Naive thymus-derived CD8-positive, alpha-beta T cell (primary cell): ENCODE data around the gene PHGDH. TPM values are rescaled to one million over a fixed set of nuclear protein-coding genes. Genes with fewer than 3 reads are reported as not detected.

Experiments used
- ATAC-seq, 2 donors: fragments of 150-1000 bp; cut with Tn5 transposase in 1 of 2; sonication (Bioruptor Pico), chemical (Tn5 transposase) in 1 of 2; 1 replicate in 1 of 2; 2 replicates in 1 of 2; pipeline ENCODE4 v1.10.0; 2021; ENCODE audit warnings: mild to moderate bottlenecking in 2 of 2, moderate library complexity in 2 of 2
- POLR2A ChIA-PET: fragments of 350-600 bp; sonication (Branson Sonifier 250); formaldehyde crosslinking; loops from one replicate; lab custom pipeline; 2021; ENCODE audit warnings: antibody characterized with exemption; lab: Charles Lee
- DNase-seq, 10 donors: peaks; one replicate each; pipeline versions ENCODE4 v3.0.0 to v3.0.0-alpha.2; 2020 to 2022
- H3K27ac Mint-ChIP-seq, 10 donors: one replicate each; pipeline ENCODE4 v1.8.0; 2020 to 2022; ENCODE audit warnings: mild to moderate bottlenecking in 10 of 10, mixed read lengths in 10 of 10, moderate library complexity in 4 of 10, inconsistent platforms in 1 of 10
- H3K27me3 Mint-ChIP-seq, 5 donors: one replicate each; pipeline ENCODE4 v1.8.0; 2021 to 2022; ENCODE audit warnings: mixed read lengths in 5 of 5
- H3K36me3 Mint-ChIP-seq, 3 donors: one replicate each; pipeline ENCODE4 v1.8.0; 2020 to 2022; ENCODE audit warnings: mixed read lengths in 3 of 3, mild to moderate bottlenecking in 2 of 3, inconsistent platforms in 1 of 3
- H3K4me1 Mint-ChIP-seq, 4 donors: one replicate each; pipeline ENCODE4 v1.8.0; 2021 to 2022; ENCODE audit warnings: mixed read lengths in 4 of 4
- H3K4me3 Mint-ChIP-seq, 10 donors: one replicate each; pipeline ENCODE4 v1.8.0; 2020 to 2022; ENCODE audit warnings: mild to moderate bottlenecking in 10 of 10, mixed read lengths in 10 of 10, moderate library complexity in 6 of 10, inconsistent platforms in 1 of 10
- H3K9me3 Mint-ChIP-seq, 9 donors: one replicate each; pipeline ENCODE4 v1.8.0; 2020 to 2022; ENCODE audit warnings: mixed read lengths in 9 of 9, mild to moderate bottlenecking in 3 of 9, inconsistent platforms in 1 of 9, moderate library complexity in 1 of 9
- polyA plus RNA-seq, 3 donors: library from polyadenylated mRNA; unstranded; fragments of 300-500 nt; fragmentation: Illumina TruSeq; gene quantifications; one replicate each; pipeline ENCODE4 v1.2.3, GENCODE V29; 2021
- total RNA-seq, 8 experiments: library from RNA in 2 of 8; stranded (reverse) in 2 of 8; gene quantifications; one replicate each; pipeline ENCODE4 v1.2.3 and lab custom pipeline; 2021 to 2026

The PHGDH gene
- total and polyA plus RNA-seq, 5 experiments from 2014 or later, result 18.5 to 64.9 (median 55.9) TPM

DNA sequence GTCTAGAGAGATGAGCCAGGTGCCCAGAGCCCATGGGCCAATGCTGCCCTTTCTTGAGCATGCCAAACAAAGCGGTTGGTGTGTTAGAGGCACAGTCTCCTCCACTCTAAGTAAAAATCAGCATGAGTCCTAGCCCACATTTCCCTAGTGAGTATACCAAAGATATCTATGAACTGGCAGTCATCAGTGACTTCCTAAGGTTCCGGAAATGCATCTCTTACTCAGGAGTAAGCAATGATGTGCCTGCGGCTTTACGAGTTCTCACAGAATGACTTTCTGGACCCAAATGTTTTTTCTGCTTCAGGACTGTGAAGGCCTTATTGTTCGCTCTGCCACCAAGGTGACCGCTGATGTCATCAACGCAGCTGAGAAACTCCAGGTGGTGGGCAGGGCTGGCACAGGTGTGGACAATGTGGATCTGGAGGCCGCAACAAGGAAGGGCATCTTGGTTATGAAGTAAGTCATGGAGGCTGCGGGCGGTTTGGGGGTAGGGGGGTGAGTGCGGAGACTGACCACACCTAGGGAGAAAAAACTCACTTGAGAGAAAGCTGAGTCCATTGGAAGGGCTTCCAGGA, 9.2 kb downstream of the PHGDH start:
- ATAC-seq (no peak), DNase-seq (no peak)
- POLR2A ChIA-PET, result no interaction called here
- Mint-ChIP-seq H3K4me3 (no peak overlapping the region), H3K27ac (peak overlapping the region in 1 of 10 donors; percentile 20), H3K27me3 (no peaks in the 10 kb centered on the region), H3K4me1 (peaks cover 4 to 23% (median 16%) of the 10 kb centered on the region in 4 donors), H3K9me3 (no peaks in the 10 kb centered on the region), H3K36me3 (peaks cover 0 to 55% (median 20%) of the 10 kb centered on the region in 3 donors)

DNA sequence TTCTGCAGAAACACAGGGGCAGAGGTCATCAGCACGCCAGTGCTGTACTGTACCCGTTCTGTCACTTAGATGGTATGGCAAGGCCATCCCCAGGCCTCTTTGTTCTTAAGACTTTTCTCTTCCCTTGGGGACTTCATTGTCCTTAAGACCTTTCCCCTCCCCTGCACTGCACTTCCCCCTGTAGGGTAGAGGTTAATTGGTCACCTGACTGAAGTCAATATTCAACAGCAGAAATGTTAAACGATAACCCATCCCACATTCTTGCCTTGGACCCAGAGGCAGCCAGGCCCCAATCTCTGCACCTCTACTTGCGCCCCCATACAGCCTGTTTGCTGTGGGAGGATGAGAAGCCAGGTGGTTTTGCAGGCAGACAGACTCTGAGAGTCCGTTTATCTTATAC, 10.2 kb downstream of the PHGDH start:
- Mint-ChIP-seq H3K9me3 (no peaks in the 10 kb centered on the region), H3K4me3 (no peak overlapping the region), H3K27me3 (no peaks in the 10 kb centered on the region), H3K36me3 (peaks cover 0 to 63% (median 26%) of the 10 kb centered on the region in 3 donors), H3K27ac (peak overlapping the region in 1 of 10 donors; percentile 1), H3K4me1 (peaks cover 0 to 16% (median 11%) of the 10 kb centered on the region in 4 donors)
- POLR2A ChIA-PET, result no interaction called here
- ATAC-seq, result no peak
- no peak for DNase-seq

DNA sequence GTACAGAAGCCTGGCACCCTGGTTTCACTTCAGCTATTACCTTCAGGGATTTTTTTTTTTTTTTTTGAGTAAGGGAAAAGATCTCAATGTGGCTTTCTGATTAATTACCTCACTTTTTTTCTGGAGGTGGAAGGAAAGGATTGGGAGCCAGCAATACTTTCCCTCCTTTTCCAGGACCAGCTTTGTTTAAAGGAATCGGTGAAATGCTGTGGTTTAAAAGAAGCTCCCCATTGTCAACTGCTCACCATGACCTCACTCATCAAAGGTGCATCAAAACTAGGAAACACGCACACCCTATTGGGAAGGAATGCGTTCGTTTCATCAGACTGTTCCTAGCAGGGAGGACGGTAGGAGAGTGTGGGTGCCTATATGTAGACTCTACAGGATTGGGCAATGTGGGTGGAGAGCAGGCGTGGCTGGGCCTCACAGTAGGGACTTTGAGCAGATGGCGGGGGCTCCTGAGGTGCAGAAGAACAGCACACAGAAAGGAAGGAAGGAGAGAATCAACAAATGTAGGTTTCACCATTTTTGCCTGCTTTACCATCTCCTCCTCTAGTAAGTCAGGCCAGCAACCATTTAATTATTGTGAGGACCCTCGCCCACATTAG, 13.0 kb downstream of the PHGDH start:
- peaks cover 0 to 10% (median 2%) of the 10 kb centered on the region in 4 donors for H3K4me1 Mint-ChIP-seq
- peak overlapping the region in 2 of 10 donors; percentile 54 to 80 for H3K27ac Mint-ChIP-seq

DNA sequence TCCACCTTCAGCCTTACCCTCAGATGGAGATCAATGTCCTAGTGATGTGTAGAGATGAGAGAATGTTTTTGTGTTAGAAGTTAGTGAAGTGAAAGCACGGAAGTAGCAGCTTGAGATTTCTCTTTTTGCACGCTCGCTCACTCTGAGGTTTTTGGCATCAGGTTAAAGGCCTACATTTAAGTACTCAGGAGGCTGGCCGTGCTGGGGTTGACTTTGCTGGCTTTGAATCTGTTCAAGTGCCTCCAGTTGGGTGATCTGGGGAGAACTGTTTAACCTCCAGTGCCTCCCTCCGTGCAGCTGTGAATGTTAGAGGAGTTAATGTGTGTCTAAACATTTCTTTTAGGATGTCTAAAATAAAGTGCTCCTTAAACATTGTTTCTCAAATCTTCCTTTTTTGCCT, 13.9 kb downstream of the PHGDH start:
- Mint-ChIP-seq H3K9me3 (no peaks in the 10 kb centered on the region), H3K4me1 (peaks cover 0 to 9% (median 2%) of the 10 kb centered on the region in 4 donors), H3K36me3 (peaks cover 5 to 90% (median 37%) of the 10 kb centered on the region in 3 donors), H3K27me3 (no peaks in the 10 kb centered on the region), H3K4me3 (peak overlapping the region in 1 of 10 donors; percentile 29), H3K27ac (peak overlapping the region in 9 of 10 donors; percentile 23 to 81 (median 55))
- ATAC-seq (no peak), DNase-seq (no peak)
- POLR2A ChIA-PET, result no interaction called here

More for the DNA sequence above, 13.0 kb downstream of the PHGDH start:
- Mint-ChIP-seq H3K4me3 (no peak overlapping the region), H3K9me3 (no peaks in the 10 kb centered on the region), H3K36me3 (peaks cover 5 to 89% (median 31%) of the 10 kb centered on the region in 3 donors), H3K27me3 (no peaks in the 10 kb centered on the region)
- POLR2A ChIA-PET, result no interaction called here
- no peak for ATAC-seq
- DNase-seq, result no peak

DNA sequence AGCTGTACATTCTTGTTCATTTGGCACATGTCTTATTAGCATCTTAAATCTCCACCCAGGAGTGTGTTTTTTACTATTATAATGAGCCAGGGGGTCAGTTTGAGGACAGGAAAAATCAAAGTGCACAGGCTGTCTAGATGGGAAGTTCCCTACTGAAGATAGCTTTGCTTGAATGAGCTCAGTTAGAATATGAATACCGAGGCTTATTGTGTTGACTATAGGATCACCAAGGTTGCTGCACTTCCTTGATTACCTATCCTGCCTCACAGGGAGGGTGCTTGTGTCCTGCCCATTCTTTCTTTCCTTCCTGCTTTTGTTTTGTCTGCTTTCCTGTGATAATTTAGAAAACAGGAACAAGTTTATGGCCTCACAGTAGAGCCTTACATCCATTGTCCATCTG, 16.3 kb downstream of the PHGDH start:
- H3K27me3 Mint-ChIP-seq, result no peaks in the 10 kb centered on the region
- POLR2A ChIA-PET, result no interaction called here

DNA sequence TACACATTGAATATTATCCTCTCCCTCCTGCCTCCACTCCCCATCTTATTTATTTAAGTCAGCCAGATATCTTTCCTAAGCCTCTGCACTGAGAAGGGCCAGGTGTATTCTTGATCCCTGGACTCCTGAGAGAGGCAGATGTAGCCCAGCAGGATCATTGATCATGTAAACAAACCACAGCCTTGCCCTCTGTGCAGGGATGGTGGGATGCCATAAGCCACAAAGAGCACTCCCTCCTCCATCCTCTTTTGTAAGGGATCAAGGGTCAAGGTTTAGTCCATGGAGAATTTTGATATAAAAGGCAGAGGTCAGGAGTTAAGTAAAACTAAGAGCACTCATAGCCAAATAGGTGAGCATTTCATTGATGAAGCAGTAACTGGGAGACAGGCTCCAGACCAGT, 17.3 kb downstream of the PHGDH start:
- H3K4me3 Mint-ChIP-seq, result no peak overlapping the region
- DNase-seq (no peak), ATAC-seq (no peak)
- H3K36me3 Mint-ChIP-seq, result peaks cover 5 to 75% (median 20%) of the 10 kb centered on the region in 3 donors
- no peaks in the 10 kb centered on the region for H3K27me3 Mint-ChIP-seq
- POLR2A ChIA-PET, result no interaction called here
- no peaks in the 10 kb centered on the region for H3K9me3 Mint-ChIP-seq
- peaks cover 0 to 8% (median under 1%) of the 10 kb centered on the region in 4 donors for H3K4me1 Mint-ChIP-seq
- H3K27ac Mint-ChIP-seq, result no peak overlapping the region

More for the DNA sequence above, 16.3 kb downstream of the PHGDH start:
- peaks cover 5 to 82% (median 26%) of the 10 kb centered on the region in 3 donors for H3K36me3 Mint-ChIP-seq
- no peak overlapping the region for H3K4me3 Mint-ChIP-seq
- DNase-seq (no peak), ATAC-seq (no peak)
- no peaks in the 10 kb centered on the region for H3K9me3 Mint-ChIP-seq
- peaks cover 0 to 8% (median under 1%) of the 10 kb centered on the region in 4 donors for H3K4me1 Mint-ChIP-seq
- H3K27ac Mint-ChIP-seq, result peak overlapping the region in 2 of 10 donors; percentile 0 to 13

DNA sequence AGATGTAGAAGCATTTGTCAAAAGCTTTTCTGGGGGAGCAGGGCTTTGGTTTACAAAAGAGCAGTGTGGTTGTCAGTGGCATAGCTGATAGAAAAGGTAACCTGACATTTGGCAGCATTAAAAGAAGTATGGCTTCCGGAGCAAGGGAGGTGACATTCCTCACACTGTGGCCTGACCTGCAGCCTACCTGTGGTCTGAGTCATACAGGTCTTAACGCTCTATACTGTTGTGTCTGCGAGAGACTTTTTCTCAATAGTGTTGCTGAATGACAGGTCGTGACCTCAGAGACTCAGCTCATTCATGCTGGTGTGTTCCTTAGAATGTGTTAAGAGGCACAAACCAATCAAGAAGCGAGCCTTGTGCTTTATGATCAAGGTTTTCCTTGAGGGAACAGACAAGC, 19.3 kb downstream of the PHGDH start:
- peaks cover 5 to 71% (median 29%) of the 10 kb centered on the region in 3 donors for H3K36me3 Mint-ChIP-seq
- no peak overlapping the region for H3K4me3 Mint-ChIP-seq
- no peak overlapping the region for H3K27ac Mint-ChIP-seq
- no peaks in the 10 kb centered on the region for H3K9me3 Mint-ChIP-seq
- POLR2A ChIA-PET, result no interaction called here
- peaks cover 0 to 4% (median 0%) of the 10 kb centered on the region in 4 donors for H3K4me1 Mint-ChIP-seq
- no peak for ATAC-seq
- no peak for DNase-seq
- H3K27me3 Mint-ChIP-seq, result no peaks in the 10 kb centered on the region

DNA sequence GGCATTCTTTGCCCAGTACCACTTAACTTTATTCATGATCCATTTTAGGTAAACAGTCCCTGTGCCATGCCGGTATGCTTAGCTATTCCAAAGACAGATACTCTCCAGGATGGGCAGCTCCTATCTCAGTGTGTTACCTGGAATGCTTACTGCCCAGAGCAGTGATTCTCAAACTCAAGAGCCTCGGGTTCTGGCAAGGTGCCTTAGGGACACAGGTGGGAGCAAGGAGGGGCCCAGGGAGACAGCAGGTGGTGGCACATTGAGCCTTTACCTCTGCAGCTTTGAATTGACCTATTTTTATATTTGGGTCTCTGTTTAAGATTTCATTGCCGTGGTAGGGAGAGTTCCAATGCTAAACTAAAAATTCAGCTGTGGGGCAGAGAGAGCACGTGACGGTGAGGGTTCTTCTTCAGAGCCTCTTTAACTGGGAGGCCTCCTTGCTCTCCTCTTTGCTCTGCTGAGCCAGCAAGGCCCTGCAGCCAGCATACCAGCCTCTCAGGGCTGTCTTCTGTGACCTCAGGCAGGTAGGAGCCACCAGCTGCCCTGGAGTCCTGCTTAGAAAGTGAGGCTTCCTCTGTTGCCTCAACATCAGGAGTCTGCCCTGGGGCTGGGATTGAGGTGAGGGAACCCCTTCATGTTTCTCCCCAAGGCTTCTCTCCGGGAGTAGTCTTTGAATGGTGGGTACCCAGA, 20.2 kb downstream of the PHGDH start:
- ATAC-seq (no peak), DNase-seq (no peak)
- H3K27me3 Mint-ChIP-seq, result no peaks in the 10 kb centered on the region
- POLR2A ChIA-PET, result no interaction called here
- H3K36me3 Mint-ChIP-seq, result peaks cover 5 to 71% (median 23%) of the 10 kb centered on the region in 3 donors
- H3K27ac Mint-ChIP-seq, result no peak overlapping the region
- peaks cover 0 to 4% (median 0%) of the 10 kb centered on the region in 4 donors for H3K4me1 Mint-ChIP-seq
- H3K4me3 Mint-ChIP-seq, result no peak overlapping the region
- H3K9me3 Mint-ChIP-seq, result no peaks in the 10 kb centered on the region

DNA sequence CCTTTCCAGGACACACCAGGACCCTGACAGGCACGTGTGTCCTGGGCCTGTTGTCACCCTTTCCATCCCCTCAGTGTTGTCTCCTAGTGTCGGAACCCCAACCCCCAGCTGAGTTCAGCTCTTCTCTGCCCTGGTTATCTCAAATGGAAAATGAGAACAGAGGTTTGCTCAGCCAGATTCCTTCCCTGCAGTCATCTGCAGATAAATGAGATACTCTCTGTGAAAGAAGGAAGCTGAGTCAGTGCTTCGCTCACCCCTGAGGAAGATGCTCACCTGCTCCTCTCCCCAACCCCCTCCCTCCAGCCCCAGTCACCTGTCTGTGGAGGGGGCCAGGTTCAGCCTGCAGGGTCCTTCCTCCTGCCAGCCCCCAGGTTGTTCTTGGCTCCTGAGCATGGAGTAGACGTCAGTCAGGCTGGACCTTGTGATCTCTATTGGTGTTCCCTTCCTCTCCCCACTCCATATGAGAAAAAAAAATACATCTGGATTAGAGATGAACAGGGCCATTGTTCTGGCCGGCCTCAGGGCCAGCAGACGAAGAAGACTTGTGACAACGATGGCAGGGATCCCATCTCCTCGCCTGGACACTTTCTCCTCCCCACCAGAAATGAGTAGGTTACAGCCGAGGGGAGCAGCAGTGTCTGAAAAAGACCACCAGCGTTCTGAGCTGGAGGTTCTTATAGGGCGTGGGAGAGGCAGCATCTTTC, 20.9 kb downstream of the PHGDH start:
- POLR2A ChIA-PET, result no interaction called here
- no peaks in the 10 kb centered on the region for H3K27me3 Mint-ChIP-seq
- ATAC-seq (no peak), DNase-seq (no peak)
- no peak overlapping the region for H3K4me3 Mint-ChIP-seq
- peaks cover 5 to 69% (median 18%) of the 10 kb centered on the region in 3 donors for H3K36me3 Mint-ChIP-seq
- H3K27ac Mint-ChIP-seq, result no peak overlapping the region
- peaks cover 0 to 4% (median 0%) of the 10 kb centered on the region in 4 donors for H3K4me1 Mint-ChIP-seq
- no peaks in the 10 kb centered on the region for H3K9me3 Mint-ChIP-seq

DNA sequence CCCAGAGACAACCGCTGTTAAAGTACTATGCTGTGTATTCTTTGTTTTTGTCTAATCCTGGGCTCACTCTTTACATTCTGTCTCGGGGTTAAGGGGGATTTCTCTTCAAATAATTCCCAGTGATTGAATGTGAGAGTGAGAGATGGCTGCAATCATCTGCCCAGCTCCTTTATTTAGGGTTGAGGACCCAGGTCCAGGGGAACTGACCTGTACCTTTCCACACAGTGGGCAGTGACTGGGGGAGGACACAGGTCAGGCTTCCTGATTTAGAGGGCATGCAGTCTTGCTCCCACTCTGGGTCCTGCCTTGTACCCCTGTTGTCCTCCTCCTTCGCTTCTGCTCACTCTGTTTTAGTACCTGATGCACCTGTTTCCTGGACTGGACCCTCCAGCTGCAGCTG, 22.0 kb downstream of the PHGDH start:
- ATAC-seq, result no peak
- Mint-ChIP-seq H3K36me3 (peaks cover 0 to 67% (median 18%) of the 10 kb centered on the region in 3 donors), H3K27me3 (no peaks in the 10 kb centered on the region), H3K4me1 (peaks cover 0 to 4% (median 0%) of the 10 kb centered on the region in 4 donors), H3K4me3 (no peak overlapping the region), H3K9me3 (no peaks in the 10 kb centered on the region), H3K27ac (no peak overlapping the region)
- DNase-seq, result no peak
- POLR2A ChIA-PET, result interaction anchor here (0.6 kb wide), 1 partner anchor 65 kb away, joined by 3 read pairs; no protein-coding TSS in a partner anchor

DNA sequence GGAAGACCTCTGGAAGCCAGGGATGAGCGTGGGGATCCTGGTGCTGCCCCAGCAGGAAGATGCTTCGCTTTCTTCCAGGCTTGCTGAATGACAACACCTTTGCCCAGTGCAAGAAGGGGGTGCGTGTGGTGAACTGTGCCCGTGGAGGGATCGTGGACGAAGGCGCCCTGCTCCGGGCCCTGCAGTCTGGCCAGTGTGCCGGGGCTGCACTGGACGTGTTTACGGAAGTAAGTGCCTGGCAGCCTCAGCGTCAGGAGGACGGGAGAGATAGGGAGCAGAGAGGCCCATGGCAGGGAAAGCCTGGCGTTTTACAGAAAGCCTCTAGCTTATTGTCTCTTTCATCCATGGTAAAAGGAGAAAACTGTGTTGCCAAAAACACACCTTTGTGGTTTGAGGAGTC, 23.5 kb downstream of the PHGDH start:
- H3K27me3 Mint-ChIP-seq, result no peaks in the 10 kb centered on the region
- peaks cover 0 to 1% (median 0%) of the 10 kb centered on the region in 4 donors for H3K4me1 Mint-ChIP-seq
- H3K9me3 Mint-ChIP-seq, result no peaks in the 10 kb centered on the region
- no peak for ATAC-seq
- DNase-seq, result no peak
- H3K27ac Mint-ChIP-seq, result no peak overlapping the region
- H3K36me3 Mint-ChIP-seq, result peaks cover 0 to 57% (median 16%) of the 10 kb centered on the region in 3 donors
- POLR2A ChIA-PET, result no interaction called here
- H3K4me3 Mint-ChIP-seq, result no peak overlapping the region

DNA sequence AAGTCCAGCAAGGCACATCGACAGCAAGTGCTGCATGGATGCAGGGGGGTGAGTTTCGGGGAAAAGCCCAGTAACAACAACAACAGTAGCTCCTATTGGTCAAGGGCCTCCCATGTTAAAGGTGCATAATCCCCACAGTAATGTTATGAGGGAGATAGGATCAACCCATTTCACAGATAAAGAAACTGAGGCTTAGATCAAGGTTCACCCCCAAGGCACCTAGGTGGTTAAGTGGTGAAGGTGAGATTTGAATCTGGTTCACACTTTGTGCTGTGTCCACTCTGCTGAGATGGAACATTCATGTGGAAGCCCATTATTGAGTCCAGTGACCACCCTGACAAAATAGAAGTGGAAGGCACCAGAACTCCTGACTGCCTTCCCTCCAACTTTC, 24.9 kb downstream of the PHGDH start:
- no peaks in the 10 kb centered on the region for H3K27me3 Mint-ChIP-seq
- ATAC-seq (no peak), DNase-seq (no peak)
- peaks cover 0 to 51% (median 14%) of the 10 kb centered on the region in 3 donors for H3K36me3 Mint-ChIP-seq
- peak overlapping the region in 1 of 10 donors; percentile 67 for H3K27ac Mint-ChIP-seq
- peaks cover 0 to 1% (median 0%) of the 10 kb centered on the region in 4 donors for H3K4me1 Mint-ChIP-seq
- H3K9me3 Mint-ChIP-seq, result no peaks in the 10 kb centered on the region
- no peak overlapping the region for H3K4me3 Mint-ChIP-seq
- POLR2A ChIA-PET, result no interaction called here
